HepG2 (cell line): ENCODE data around the gene PRPSAP1. TPM values are rescaled to one million over a fixed set of nuclear protein-coding genes. Genes with fewer than 3 reads are reported as not detected.

Source experiments
- ATAC-seq: fragments of 200-7000 bp; cut with Tn5 transposase; 3 replicates; pipeline ENCODE4 v1.9.1; 2020; ENCODE audit warnings: mild to moderate bottlenecking, moderate library complexity
- BruUV-seq: library from RNA; stranded (reverse); fragments of 400-500 nt; replicated peaks from 2 replicates; lab custom pipeline; 2021; lab: Mats Ljungman, UMichigan
- CTCF ChIA-PET: fragments of 300-600 bp; formaldehyde crosslinking; extraction: SDS; loops from one replicate; lab custom pipeline; 2021; ENCODE audit warnings: low total read pairs, inconsistent platforms, low intra/inter-chr PET ratio; lab: Yijun Ruan, JAX
- POLR2A ChIA-PET: fragments of 350-600 bp; sonication (Branson Sonifier 250); formaldehyde crosslinking; loops from one replicate; lab custom pipeline; 2020; ENCODE audit warnings: antibody characterized with exemption, inconsistent platforms; lab: Yijun Ruan, JAX
- DNase-seq: peaks from one replicate; pipeline ENCODE4 v3.0.0-alpha.2; 2015; ENCODE audit warnings: low spot score
- FAIRE-seq: peaks from 3 replicates; lab custom pipeline; 2011; peaks lifted over from hg19 to GRCh38; lab: Jason Lieb, UNC
- H2AFZ ChIP-seq: one replicate; pipeline ENCODE4 v1.6.1; 2011; ENCODE audit warnings: low read length, inconsistent platforms
- H3K27ac ChIP-seq: fragments of 300-600 bp; 3 replicates; pipeline ENCODE4 v1.8.0; 2011; ENCODE audit warnings: mixed run types, mild to moderate bottlenecking, mixed read lengths, low read length, inconsistent platforms; ENCODE audit not compliant: insufficient read depth; ENCODE audit errors: extremely low read length
- H3K27me3 ChIP-seq, 2 experiments: fragments of 200-600 bp in 1 of 2; 2 replicates in 1 of 2; 3 replicates in 1 of 2; pipeline versions ENCODE4 v1.6.0 to v1.8.0; 2011; ENCODE audit warnings: low read length in 2 of 2, mild to moderate bottlenecking in 2 of 2, moderate library complexity in 2 of 2, inconsistent platforms in 1 of 2; ENCODE audit not compliant: insufficient read depth in 2 of 2, control insufficient read depth in 1 of 2
- H3K36me3 ChIP-seq, 2 experiments: fragments of 200-600 bp in 1 of 2; replicated peaks in 1 of 2; 2 replicates in 1 of 2; 3 replicates in 1 of 2; pipeline versions ENCODE4 v1.5.1 to v1.8.0; 2011; ENCODE audit warnings: low read length in 2 of 2, inconsistent platforms in 1 of 2; ENCODE audit not compliant: insufficient read depth in 2 of 2, control insufficient read depth in 1 of 2
- H3K4me1 ChIP-seq: 2 replicates; pipeline ENCODE4 v1.5.1; 2012; ENCODE audit warnings: low read length, inconsistent platforms; ENCODE audit not compliant: insufficient read depth
- H3K4me2 ChIP-seq: 2 replicates; pipeline ENCODE4 v1.6.0; 2011; ENCODE audit warnings: low read depth, low read length, inconsistent platforms
- H3K4me3 ChIP-seq, 3 experiments: fragments of 200-600 bp in 1 of 3; sonication (generic), shearing (Covaris generic) in 1 of 3; replicated peaks in 1 of 3; 2 replicates each; pipeline ENCODE4 v1.5.1; 2011 to 2016; ENCODE audit warnings: low read length in 3 of 3, inconsistent platforms in 2 of 3, low read depth in 2 of 3, mild to moderate bottlenecking in 2 of 3, control low read depth in 1 of 3, mixed read lengths in 1 of 3; ENCODE audit not compliant: insufficient read depth in 1 of 3
- H3K79me2 ChIP-seq: one replicate; pipeline ENCODE4 v1.6.1; 2011; ENCODE audit warnings: low read length, inconsistent platforms; ENCODE audit not compliant: insufficient read depth
- H3K9ac ChIP-seq: 2 replicates; pipeline ENCODE4 v1.6.0; 2011; ENCODE audit warnings: mild to moderate bottlenecking, low read depth, low read length, inconsistent platforms; ENCODE audit not compliant: insufficient read depth
- H3K9me3 ChIP-seq: 2 replicates; pipeline ENCODE4 v1.5.1; 2012; ENCODE audit warnings: mild to moderate bottlenecking, low read length
- H4K20me1 ChIP-seq: 2 replicates; pipeline ENCODE4 v1.6.0; 2011; ENCODE audit warnings: inconsistent platforms, mild to moderate bottlenecking, low read length, moderate library complexity; ENCODE audit not compliant: insufficient read depth
- ADNP ChIP-seq: sonication (generic); formaldehyde crosslinking; IDR thresholded peaks from 2 replicates; pipeline ENCODE4 v1.4.0; 2020; ENCODE audit warnings: missing genetic modification reagents
- CHD2 ChIP-seq: IDR thresholded peaks from 2 replicates; pipeline ENCODE4 v1.6.1; 2011; ENCODE audit warnings: low read depth, low read length, improper control_type of control experiment
- FOXM1 ChIP-seq: sonication (generic); formaldehyde crosslinking; IDR thresholded peaks from 2 replicates; pipeline ENCODE4 v1.5.0; 2020; ENCODE audit warnings: missing genetic modification reagents
- HCFC1 ChIP-seq: fragments of 150-350 bp; IDR thresholded peaks from 2 replicates; pipeline ENCODE4 v1.6.1; 2014; ENCODE audit warnings: low read depth, low read length
- IKZF4 ChIP-seq: sonication (generic); formaldehyde crosslinking; IDR thresholded peaks from 2 replicates; pipeline ENCODE4 v1.5.1; 2020; ENCODE audit warnings: borderline replicate concordance, mild to moderate bottlenecking, low read depth, missing genetic modification reagents; ENCODE audit errors: not compliant biosample characterization
- IRX3 ChIP-seq: sonication (generic); formaldehyde crosslinking; IDR thresholded peaks from 2 replicates; pipeline ENCODE4 v1.8.1; 2023; ENCODE audit warnings: mild to moderate bottlenecking, low read depth, missing genetic modification reagents, borderline replicate concordance
- LCORL ChIP-seq, 2 experiments: fragments of 450-650 bp in 1 of 2; sonication (generic) in 1 of 2; formaldehyde crosslinking in 1 of 2; IDR thresholded peaks; 2 replicates each; pipeline versions ENCODE4 v1.5.0 to v1.6.1; 2017 to 2020; ENCODE audit warnings: antibody characterized with exemption in 1 of 2, missing genetic modification reagents in 1 of 2
- MATR3 ChIP-seq: sonication (generic); formaldehyde crosslinking; IDR thresholded peaks from 2 replicates; pipeline ENCODE4 v1.4.0; 2020; ENCODE audit warnings: missing genetic modification reagents
- MTA3 ChIP-seq: sonication (generic); formaldehyde crosslinking; IDR thresholded peaks from 2 replicates; pipeline ENCODE4 v1.4.0; 2020; ENCODE audit warnings: missing genetic modification reagents
- PHF21A ChIP-seq: sonication (generic); formaldehyde crosslinking; IDR thresholded peaks from 2 replicates; pipeline ENCODE4 v1.5.0; 2020; ENCODE audit warnings: mild to moderate bottlenecking, missing genetic modification reagents
- TOE1 ChIP-seq: sonication (generic); formaldehyde crosslinking; IDR thresholded peaks from 2 replicates; pipeline ENCODE4 v1.4.0; 2020; ENCODE audit warnings: mild to moderate bottlenecking, missing genetic modification reagents
- ZBTB38 ChIP-seq: sonication (generic); formaldehyde crosslinking; IDR thresholded peaks from 2 replicates; pipeline ENCODE4 v1.5.1; 2020; ENCODE audit warnings: mild to moderate bottlenecking, missing genetic modification reagents
- ZKSCAN8 ChIP-seq: IDR thresholded peaks from 2 replicates; pipeline ENCODE4 v1.6.1; 2016; ENCODE audit warnings: borderline replicate concordance, missing genetic modification reagents, missing compliant biosample characterization
- ZNF264 ChIP-seq: sonication (generic); formaldehyde crosslinking; IDR thresholded peaks from 2 replicates; pipeline ENCODE4 v1.4.0; 2020; ENCODE audit warnings: missing genetic modification reagents
- ZNF557 ChIP-seq: sonication (generic); formaldehyde crosslinking; IDR thresholded peaks from 2 replicates; pipeline ENCODE4 v1.4.0; 2020; ENCODE audit warnings: missing genetic modification reagents
- ZNF703 ChIP-seq: sonication (generic); formaldehyde crosslinking; IDR thresholded peaks from 2 replicates; pipeline ENCODE4 v1.5.1; 2020; ENCODE audit warnings: missing genetic modification reagents, mild to moderate bottlenecking, moderate library complexity, borderline replicate concordance
- ZNF891 ChIP-seq: sonication (generic); formaldehyde crosslinking; IDR thresholded peaks from 2 replicates; pipeline ENCODE4 v1.5.0; 2020; ENCODE audit warnings: mild to moderate bottlenecking, missing genetic modification reagents
- ZSCAN12 ChIP-seq: sonication (generic); formaldehyde crosslinking; IDR thresholded peaks from 2 replicates; pipeline ENCODE4 v1.9.0; 2021; ENCODE audit warnings: mild to moderate bottlenecking, missing genetic modification reagents
- WGBS: methylation state at CpG from one replicate; pipeline ENCODE4 v1.1.6; 2017; ENCODE audit warnings: low lambda C conversion rate; 5-methylcytosine and 5-hydroxymethylcytosine counted together
- in situ Hi-C: cut with HindIII; loops from 2 replicates; pipeline ENCODE4 v1.10.0; 2017; ENCODE audit warnings: low pct_unique_long_range_greater_than_20kb; ENCODE audit not compliant: extremely low pct_ligation_motif_present
- intact Hi-C: fragments of 100-400 bp; cut with micrococcal nuclease; formaldehyde crosslinking; loops from one replicate; pipeline ENCODE4 v1.10.0; 2022; ENCODE audit not compliant: unreplicated experiment
- polyA plus RNA-seq, 8 experiments: library from polyadenylated mRNA; depleted of rRNA in 3 of 8; stranded (reverse) in 7 of 8; unstranded in 1 of 8; fragments of >200 nt; fragmentation: Illumina TruSeq in 4 of 8; extraction: Trizol in 4 of 8; gene quantifications; 2 replicates each; pipeline versions ENCODE4 v1.2.1 to v1.2.3, GENCODE V29; 2011 to 2016; ENCODE audit warnings: low read depth in 4 of 8, missing spikeins in 1 of 8, mixed read lengths in 1 of 8; ENCODE audit not compliant: insufficient read depth in 1 of 8
- total RNA-seq, 5 experiments: library from RNA; depleted of rRNA; stranded (reverse); fragments of >200 nt; fragmentation: Illumina TruSeq; extraction: Trizol; gene quantifications; 2 replicates each; pipeline ENCODE4 v1.2.3, GENCODE V29; 2016; ENCODE audit warnings: low read depth in 1 of 5
- TF ChIP-seq, protein P1 (sequence below): sonication (generic); formaldehyde crosslinking; IDR thresholded peaks from 2 replicates; pipeline ENCODE4 v1.5.0; 2020; ENCODE audit warnings: missing genetic modification reagents
- TF ChIP-seq, protein P2 (sequence below): sonication (generic); formaldehyde crosslinking; IDR thresholded peaks from 2 replicates; pipeline ENCODE4 v1.5.0; 2020; ENCODE audit warnings: mild to moderate bottlenecking, missing genetic modification reagents, borderline replicate concordance

Gene PRPSAP1
- total and polyA plus RNA-seq, 2 of the 13 experiments (the other 11 are each of a cell fraction or from before 2014, with no cell fraction given): 91.1 to 314 TPM

DNA sequence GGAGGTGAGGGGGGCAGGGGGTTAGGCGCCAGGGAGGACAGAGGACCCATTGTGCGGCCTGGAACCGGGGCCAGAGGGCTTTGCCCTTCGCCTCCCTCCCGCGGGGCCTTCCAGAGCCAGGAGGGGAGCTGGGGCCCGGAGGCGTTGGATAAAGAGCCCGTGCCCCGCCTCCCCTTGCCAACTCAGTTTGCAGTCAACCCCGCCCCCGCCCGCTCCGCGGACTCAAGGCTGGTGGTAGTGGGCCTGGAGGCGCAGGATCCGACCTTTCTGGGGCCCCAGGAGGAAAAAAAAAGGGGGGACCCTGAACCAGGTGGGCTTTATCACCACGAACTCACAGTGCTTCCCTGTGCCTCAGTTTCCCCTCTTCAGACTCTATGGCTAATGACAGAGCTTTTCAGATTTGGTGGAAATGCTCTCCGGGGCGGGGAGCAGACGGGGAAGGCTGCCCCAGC, 28.7 kb upstream of the PRPSAP1 start (continued):
- no peak for TF ChIP-seq LCORL (IDR thresholded peaks at IDR 0.05)
- peak; percentile 98 for TF ChIP-seq LCORL (CRISPR knock-in tag; IDR thresholded peaks at IDR 0.05)
- peak; percentile 79; the same call in 1 of the 2 replicates for TF ChIP-seq ZNF703 (CRISPR knock-in tag)
- no peak for TF ChIP-seq HCFC1
- no peak; the same call in 1 of the 2 replicates for TF ChIP-seq ZKSCAN8
- no peak for TF ChIP-seq IKZF4 (CRISPR knock-in tag)
- peak; percentile 45; the same call in 1 of the 2 replicates for TF ChIP-seq ZNF891 (CRISPR knock-in tag)
- peak; percentile 89 for TF ChIP-seq TOE1
- TF ChIP-seq FOXM1 (CRISPR knock-in tag): no peak
- TF ChIP-seq PHF21A (CRISPR knock-in tag): peak; percentile 92

DNA sequence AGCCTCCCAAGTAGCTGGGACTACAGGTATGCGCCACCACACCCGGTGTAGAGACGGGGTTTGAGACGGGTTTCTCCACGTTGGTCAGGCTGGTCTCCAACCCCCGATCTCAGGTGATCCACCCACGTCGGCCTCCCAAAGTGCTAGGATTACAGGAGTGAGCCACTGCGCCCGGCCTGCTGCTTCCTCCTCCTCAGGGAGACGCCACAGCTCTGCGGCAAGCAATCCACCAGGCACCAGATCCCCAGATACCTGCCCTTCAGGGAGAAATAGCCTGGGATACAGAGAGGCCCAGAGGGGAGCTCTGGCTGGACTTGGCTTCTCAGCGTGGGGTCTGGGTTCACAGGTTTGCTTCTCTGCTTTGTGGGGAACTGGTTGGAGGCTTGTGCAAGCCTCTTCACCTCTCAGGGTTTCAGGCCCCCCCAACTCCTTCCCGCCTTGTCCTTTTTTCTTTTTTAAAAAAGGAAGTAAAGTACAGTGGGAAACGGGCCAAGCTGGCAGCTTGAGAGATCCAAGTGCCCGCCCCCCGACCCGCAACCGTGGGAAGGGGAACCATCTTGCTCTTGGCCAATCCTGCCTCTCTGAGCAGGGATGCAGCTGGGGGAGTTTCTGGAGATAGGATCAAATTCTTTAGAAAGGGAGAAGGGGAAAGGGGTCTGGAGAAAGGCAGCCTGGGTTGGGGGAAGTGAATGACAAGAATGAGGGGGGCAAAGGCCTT, 28.1 kb upstream of the PRPSAP1 start:
- BruUV-seq: no TSS peak
- in situ Hi-C loops: no loop called here
- POLR2A ChIA-PET: interaction anchor here (0.7 to 20.9 kb wide), 26 partner anchors 8 to 506 kb away, joined by 3 to 1379 read pairs (median 5); partner anchors contain the start of genes PRPSAP1, QRICH2, RHBDF2 and UBALD2
- TF ChIP-seq MTA3 (CRISPR knock-in tag) (no peak), MATR3 (CRISPR knock-in tag) (no peak), ZNF264 (no peak), IRX3 (CRISPR knock-in tag) (no peak), ZNF557 (CRISPR knock-in tag) (0 out of 2 replicates have a peak, but pooled peaks have one; percentile 69), ADNP (CRISPR knock-in tag) (no peak), CHD2 (no peak), ZSCAN12 (no peak), ZBTB38 (peak; percentile 81; the same call in 1 of the 2 replicates)
- TF ChIP-seq, protein P1, sequence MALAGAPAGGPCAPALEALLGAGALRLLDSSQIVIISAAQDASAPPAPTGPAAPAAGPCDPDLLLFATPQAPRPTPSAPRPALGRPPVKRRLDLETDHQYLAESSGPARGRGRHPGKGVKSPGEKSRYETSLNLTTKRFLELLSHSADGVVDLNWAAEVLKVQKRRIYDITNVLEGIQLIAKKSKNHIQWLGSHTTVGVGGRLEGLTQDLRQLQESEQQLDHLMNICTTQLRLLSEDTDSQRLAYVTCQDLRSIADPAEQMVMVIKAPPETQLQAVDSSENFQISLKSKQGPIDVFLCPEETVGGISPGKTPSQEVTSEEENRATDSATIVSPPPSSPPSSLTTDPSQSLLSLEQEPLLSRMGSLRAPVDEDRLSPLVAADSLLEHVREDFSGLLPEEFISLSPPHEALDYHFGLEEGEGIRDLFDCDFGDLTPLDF: no peak; the same call in 1 of the 2 replicates
- TF ChIP-seq, protein P2, sequence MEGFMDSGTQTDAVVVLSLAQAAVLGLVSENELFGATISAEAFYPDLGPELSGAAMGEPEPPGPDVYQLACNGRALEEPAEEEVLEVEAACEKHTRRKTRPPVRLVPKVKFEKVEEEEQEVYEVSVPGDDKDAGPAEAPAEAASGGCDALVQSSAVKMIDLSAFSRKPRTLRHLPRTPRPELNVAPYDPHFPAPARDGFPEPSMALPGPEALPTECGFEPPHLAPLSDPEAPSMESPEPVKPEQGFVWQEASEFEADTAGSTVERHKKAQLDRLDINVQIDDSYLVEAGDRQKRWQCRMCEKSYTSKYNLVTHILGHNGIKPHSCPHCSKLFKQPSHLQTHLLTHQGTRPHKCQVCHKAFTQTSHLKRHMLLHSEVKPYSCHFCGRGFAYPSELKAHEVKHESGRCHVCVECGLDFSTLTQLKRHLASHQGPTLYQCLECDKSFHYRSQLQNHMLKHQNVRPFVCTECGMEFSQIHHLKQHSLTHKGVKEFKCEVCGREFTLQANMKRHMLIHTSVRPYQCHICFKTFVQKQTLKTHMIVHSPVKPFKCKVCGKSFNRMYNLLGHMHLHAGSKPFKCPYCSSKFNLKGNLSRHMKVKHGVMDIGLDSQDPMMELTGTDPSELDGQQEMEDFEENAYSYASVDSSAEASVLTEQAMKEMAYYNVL (CRISPR knock-in tag): no peak

More for the DNA sequence above, 28.1 kb upstream of the PRPSAP1 start:
- H4K20me1 ChIP-seq: peaks cover 10% of the 10 kb centered on the region; the same call in 1 of the 2 replicates
- peak overlapping the region; percentile 72 to 90 (median 86) for H3K4me3 ChIP-seq
- DNase-seq (no peak), ATAC-seq (peak; percentile 5), FAIRE-seq (no peak)
- peak overlapping the region; percentile 99 for H3K9ac ChIP-seq
- intact Hi-C loops: no loop called here
- H3K4me2 ChIP-seq: peak overlapping the region; percentile 99
- CTCF ChIA-PET: no interaction called here
- WGBS: 13% methylated on average over 13 of the region's 19 CpGs
- no peak overlapping the region for H2AFZ ChIP-seq
- peaks cover 67% of the 10 kb centered on the region for H3K4me1 ChIP-seq
- H3K9me3 ChIP-seq: no peaks in the 10 kb centered on the region
- no peaks in the 10 kb centered on the region; a peak in 1 of 5 replicates for H3K27me3 ChIP-seq
- H3K79me2 ChIP-seq: peaks cover 84% of the 10 kb centered on the region
- peak overlapping the region; percentile 100 for H3K27ac ChIP-seq
- peaks cover 5 to 14% of the 10 kb centered on the region in 2 experiments; a peak in 4 of 5 replicates for H3K36me3 ChIP-seq
